ENCODE data around the gene PTGFRN. TPM values are rescaled to one million over a fixed set of nuclear protein-coding genes. Genes with fewer than 3 reads are reported as not detected.

Gene PTGFRN
- total RNA-seq, 3 donors from 2014 or later (not counting 1 experiment from before 2014, with no cell fraction given), result 0.71 to 1.4 (median 0.79) TPM

DNA sequence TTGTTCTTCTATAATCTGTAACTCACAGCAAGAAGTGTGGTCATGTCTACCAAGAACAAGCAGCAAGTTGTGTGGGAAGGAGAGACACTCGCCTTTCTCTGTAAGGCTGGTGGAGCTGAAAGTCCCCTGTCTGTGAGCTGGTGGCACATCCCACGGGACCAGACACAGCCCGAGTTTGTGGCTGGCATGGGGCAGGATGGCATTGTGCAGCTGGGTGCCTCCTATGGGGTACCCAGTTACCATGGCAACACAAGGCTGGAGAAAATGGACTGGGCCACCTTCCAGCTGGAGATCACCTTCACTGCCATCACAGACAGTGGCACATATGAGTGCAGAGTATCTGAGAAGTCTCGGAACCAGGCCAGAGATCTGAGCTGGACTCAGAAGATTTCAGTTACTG is 107.3 kb downstream of the PTGFRN start:
- Mint-ChIP-seq H3K36me3 (no peaks in the 10 kb centered on the region), H3K27ac (no peak overlapping the region), H3K4me3 (no peak overlapping the region), H3K27me3 (ENCODE audit: low read depth in 2 of 2) (peaks cover 0 to 6% of the 10 kb centered on the region in 2 donors), H3K4me1 (no peaks in the 10 kb centered on the region), H3K9me3 (no peaks in the 10 kb centered on the region)
- 77% methylated on average over 4 of the region's 4 CpGs for WGBS (ENCODE audit: insufficient coverage)
- no peaks in the 10 kb centered on the region for H3K9me3 ChIP-seq (ENCODE audit: control insufficient read depth, insufficient read depth, low read length)
- H3K27ac ChIP-seq (ENCODE audit: low read length), result no peak overlapping the region
- ATAC-seq (no peak), DNase-seq (no peak)
- intact Hi-C loops (cut with micrococcal nuclease), result no loop called here
- H3K36me3 ChIP-seq (ENCODE audit: control insufficient read depth, insufficient read depth, low read length), result no peaks in the 10 kb centered on the region
- H3K4me1 ChIP-seq (ENCODE audit: control insufficient read depth, insufficient read depth, low read length), result no peaks in the 10 kb centered on the region
- H3K4me3 ChIP-seq (ENCODE audit: low read length), result no peak overlapping the region
- TF ChIP-seq, protein P1, sequence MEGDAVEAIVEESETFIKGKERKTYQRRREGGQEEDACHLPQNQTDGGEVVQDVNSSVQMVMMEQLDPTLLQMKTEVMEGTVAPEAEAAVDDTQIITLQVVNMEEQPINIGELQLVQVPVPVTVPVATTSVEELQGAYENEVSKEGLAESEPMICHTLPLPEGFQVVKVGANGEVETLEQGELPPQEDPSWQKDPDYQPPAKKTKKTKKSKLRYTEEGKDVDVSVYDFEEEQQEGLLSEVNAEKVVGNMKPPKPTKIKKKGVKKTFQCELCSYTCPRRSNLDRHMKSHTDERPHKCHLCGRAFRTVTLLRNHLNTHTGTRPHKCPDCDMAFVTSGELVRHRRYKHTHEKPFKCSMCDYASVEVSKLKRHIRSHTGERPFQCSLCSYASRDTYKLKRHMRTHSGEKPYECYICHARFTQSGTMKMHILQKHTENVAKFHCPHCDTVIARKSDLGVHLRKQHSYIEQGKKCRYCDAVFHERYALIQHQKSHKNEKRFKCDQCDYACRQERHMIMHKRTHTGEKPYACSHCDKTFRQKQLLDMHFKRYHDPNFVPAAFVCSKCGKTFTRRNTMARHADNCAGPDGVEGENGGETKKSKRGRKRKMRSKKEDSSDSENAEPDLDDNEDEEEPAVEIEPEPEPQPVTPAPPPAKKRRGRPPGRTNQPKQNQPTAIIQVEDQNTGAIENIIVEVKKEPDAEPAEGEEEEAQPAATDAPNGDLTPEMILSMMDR (IDR thresholded peaks at IDR 0.05), result no peak
- H3K27me3 ChIP-seq (ENCODE audit: control insufficient read depth, insufficient read depth, low read length), result no peaks in the 10 kb centered on the region

DNA sequence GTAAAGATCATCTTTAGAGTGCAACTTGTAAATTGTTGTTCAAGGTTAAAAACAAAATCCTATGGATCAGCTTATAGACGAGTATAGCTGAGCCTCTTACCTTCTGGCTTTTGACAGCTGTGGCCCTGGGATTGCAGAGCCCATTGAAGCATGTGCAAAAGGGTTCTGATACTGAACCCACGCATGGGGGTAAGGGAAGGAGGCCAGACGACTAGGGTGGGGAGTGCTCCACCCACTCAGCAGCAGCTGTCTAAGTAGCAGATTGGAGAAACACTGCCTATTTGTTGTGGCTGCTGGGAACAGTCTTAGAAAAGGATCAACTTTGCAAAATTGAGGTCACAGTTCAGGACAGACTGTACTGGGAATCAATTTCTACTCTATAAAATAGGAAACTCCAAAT is 107.9 kb downstream of the PTGFRN start:
- Mint-ChIP-seq H3K27me3 (ENCODE audit: low read depth in 2 of 2) (peaks cover 0 to 9% of the 10 kb centered on the region in 2 donors), H3K36me3 (no peaks in the 10 kb centered on the region), H3K27ac (no peak overlapping the region), H3K9me3 (no peaks in the 10 kb centered on the region), H3K4me1 (no peaks in the 10 kb centered on the region), H3K4me3 (no peak overlapping the region)
- TF ChIP-seq, protein P1 (IDR thresholded peaks at IDR 0.05), result no peak
- H3K27me3 ChIP-seq (ENCODE audit: control insufficient read depth, insufficient read depth, low read length), result no peaks in the 10 kb centered on the region
- H3K4me3 ChIP-seq (ENCODE audit: low read length), result no peak overlapping the region
- intact Hi-C loops (cut with micrococcal nuclease), result no loop called here
- DNase-seq (no peak), ATAC-seq (no peak)
- no peaks in the 10 kb centered on the region for H3K36me3 ChIP-seq (ENCODE audit: control insufficient read depth, insufficient read depth, low read length)
- no peak overlapping the region for H3K27ac ChIP-seq (ENCODE audit: low read length)
- no peaks in the 10 kb centered on the region for H3K4me1 ChIP-seq (ENCODE audit: control insufficient read depth, insufficient read depth, low read length)
- H3K9me3 ChIP-seq (ENCODE audit: control insufficient read depth, insufficient read depth, low read length), result no peaks in the 10 kb centered on the region
- WGBS (ENCODE audit: insufficient coverage), result 54% methylated on average over 3 of the region's 3 CpGs

DNA sequence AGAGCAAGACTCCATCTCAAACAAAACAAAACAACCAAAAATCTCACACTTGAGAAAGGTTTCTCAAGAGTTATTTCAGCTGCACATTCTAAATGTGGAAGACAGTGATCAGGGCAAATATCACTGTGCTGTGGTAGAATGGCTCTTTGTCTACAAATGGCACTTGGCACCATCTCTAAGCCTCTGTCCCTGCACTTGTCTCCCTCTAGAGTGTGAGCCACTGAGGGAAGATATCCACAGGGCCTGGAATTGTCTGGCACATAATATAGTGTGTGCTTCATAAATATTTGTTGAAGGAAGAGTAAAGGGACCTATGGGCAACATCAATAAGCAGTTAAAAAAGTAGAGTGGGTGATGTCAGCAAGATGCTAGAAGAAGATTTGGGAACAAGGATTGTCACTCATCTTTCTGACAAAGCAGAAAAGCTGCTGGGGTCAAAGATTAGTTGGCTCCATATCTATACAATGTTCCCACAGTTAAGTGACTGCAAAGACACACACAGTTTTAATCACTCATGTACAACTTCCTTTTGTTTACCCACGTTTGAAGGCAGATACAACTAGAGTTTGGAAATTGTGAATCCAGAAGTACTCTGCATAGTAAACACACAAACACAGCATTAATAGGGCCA is 110.9 kb downstream of the PTGFRN start:
- H3K27ac ChIP-seq (ENCODE audit: low read length), result no peak overlapping the region
- 80% methylated on average over 1 of the region's 1 CpG for WGBS (ENCODE audit: insufficient coverage)
- DNase-seq (no peak), ATAC-seq (no peak)
- Mint-ChIP-seq H3K27me3 (ENCODE audit: low read depth in 2 of 2) (peaks cover 0 to 12% of the 10 kb centered on the region in 2 donors), H3K4me1 (no peaks in the 10 kb centered on the region), H3K4me3 (no peak overlapping the region), H3K36me3 (no peaks in the 10 kb centered on the region), H3K9me3 (no peaks in the 10 kb centered on the region), H3K27ac (no peak overlapping the region)
- TF ChIP-seq, protein P1 (IDR thresholded peaks at IDR 0.05), result no peak
- no peaks in the 10 kb centered on the region for H3K27me3 ChIP-seq (ENCODE audit: control insufficient read depth, insufficient read depth, low read length)
- no peaks in the 10 kb centered on the region for H3K9me3 ChIP-seq (ENCODE audit: control insufficient read depth, insufficient read depth, low read length)
- no peaks in the 10 kb centered on the region for H3K4me1 ChIP-seq (ENCODE audit: control insufficient read depth, insufficient read depth, low read length)
- H3K36me3 ChIP-seq (ENCODE audit: control insufficient read depth, insufficient read depth, low read length), result no peaks in the 10 kb centered on the region
- no peak overlapping the region for H3K4me3 ChIP-seq (ENCODE audit: low read length)
- intact Hi-C loops (cut with micrococcal nuclease), result no loop called here

DNA sequence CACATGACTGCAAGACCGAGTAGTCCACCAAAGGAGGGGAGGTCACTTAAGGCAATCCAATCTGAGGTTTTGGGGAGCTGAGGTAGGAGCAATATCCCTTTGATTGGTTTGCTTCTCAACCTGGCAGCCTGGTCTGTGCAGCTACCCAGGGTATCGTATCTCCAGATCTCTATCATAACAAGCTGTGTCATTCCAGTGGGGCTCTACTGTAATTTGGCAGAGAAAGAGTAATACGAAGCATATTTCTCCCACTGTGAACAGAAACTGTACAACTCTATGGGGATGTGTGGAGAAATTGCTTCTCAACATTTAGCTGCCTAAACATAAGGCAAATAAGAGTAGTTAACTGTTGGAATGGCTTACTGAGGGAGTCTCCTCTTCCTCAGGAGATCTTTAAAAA is 112.4 kb downstream of the PTGFRN start:
- no peak overlapping the region for H3K27ac Mint-ChIP-seq
- Histone ChIP-seq H3K36me3 (ENCODE audit: control insufficient read depth, insufficient read depth, low read length) (no peaks in the 10 kb centered on the region), H3K4me3 (ENCODE audit: low read length) (no peak overlapping the region), H3K27me3 (ENCODE audit: control insufficient read depth, insufficient read depth, low read length) (no peaks in the 10 kb centered on the region), H3K27ac (ENCODE audit: low read length) (no peak overlapping the region), H3K9me3 (ENCODE audit: control insufficient read depth, insufficient read depth, low read length) (no peaks in the 10 kb centered on the region), H3K4me1 (ENCODE audit: control insufficient read depth, insufficient read depth, low read length) (no peaks in the 10 kb centered on the region)
- H3K4me1 Mint-ChIP-seq, result no peaks in the 10 kb centered on the region
- H3K4me3 Mint-ChIP-seq, result no peak overlapping the region
- no peak for ATAC-seq
- no peaks in the 10 kb centered on the region for H3K9me3 Mint-ChIP-seq
- intact Hi-C loops (cut with micrococcal nuclease), result no loop called here
- peaks cover 0 to 12% of the 10 kb centered on the region in 2 donors for H3K27me3 Mint-ChIP-seq (ENCODE audit: low read depth in 2 of 2)
- TF ChIP-seq, protein P1 (IDR thresholded peaks at IDR 0.05), result no peak
- DNase-seq, result no peak
- WGBS (ENCODE audit: insufficient coverage), result no CpG with 5 or more reads among the region's 3 CpGs
- H3K36me3 Mint-ChIP-seq, result no peaks in the 10 kb centered on the region
